ENCODE results near the gene GNA12.
"Not testable (repeated sequence)": the region's sequence is repeated elsewhere in the genome, so short reads cannot be mapped to it uniquely, and the experiment has no call there.

Gene GNA12

GRCh38 chr7:2680792-2681490 is 163.2 kb downstream of the GNA12 start:
- TF ChIP-seq, protein P1, sequence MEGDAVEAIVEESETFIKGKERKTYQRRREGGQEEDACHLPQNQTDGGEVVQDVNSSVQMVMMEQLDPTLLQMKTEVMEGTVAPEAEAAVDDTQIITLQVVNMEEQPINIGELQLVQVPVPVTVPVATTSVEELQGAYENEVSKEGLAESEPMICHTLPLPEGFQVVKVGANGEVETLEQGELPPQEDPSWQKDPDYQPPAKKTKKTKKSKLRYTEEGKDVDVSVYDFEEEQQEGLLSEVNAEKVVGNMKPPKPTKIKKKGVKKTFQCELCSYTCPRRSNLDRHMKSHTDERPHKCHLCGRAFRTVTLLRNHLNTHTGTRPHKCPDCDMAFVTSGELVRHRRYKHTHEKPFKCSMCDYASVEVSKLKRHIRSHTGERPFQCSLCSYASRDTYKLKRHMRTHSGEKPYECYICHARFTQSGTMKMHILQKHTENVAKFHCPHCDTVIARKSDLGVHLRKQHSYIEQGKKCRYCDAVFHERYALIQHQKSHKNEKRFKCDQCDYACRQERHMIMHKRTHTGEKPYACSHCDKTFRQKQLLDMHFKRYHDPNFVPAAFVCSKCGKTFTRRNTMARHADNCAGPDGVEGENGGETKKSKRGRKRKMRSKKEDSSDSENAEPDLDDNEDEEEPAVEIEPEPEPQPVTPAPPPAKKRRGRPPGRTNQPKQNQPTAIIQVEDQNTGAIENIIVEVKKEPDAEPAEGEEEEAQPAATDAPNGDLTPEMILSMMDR (conservative IDR thresholded peaks at IDR 0.05; ENCODE audit: low read length): peak; percentile 76
- peak; percentile 63 for DNase-seq (ENCODE audit: low read depth)
- H3K4me3 ChIP-seq (ENCODE audit: low read length): no peak overlapping the region

DNA sequence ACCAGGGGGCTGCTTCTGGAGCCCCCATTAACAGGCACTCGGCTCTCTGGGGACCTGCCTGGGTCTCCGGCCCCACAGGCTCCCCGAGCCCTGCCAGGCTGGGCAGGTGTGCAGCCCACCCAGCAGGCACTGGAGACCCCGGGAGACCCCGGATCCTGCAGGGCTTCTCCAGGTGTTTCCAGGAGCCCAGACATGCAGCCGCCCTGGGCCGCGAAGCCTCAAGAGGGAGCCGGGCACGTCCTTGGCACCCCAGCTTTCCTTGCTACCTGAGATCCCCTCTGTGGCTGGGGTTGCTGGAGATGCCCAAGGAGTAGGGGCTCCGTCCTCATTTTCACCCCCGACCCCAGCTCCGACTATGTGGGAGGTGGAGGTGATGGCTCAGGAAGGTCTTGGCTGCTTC is 163.9 kb downstream of the GNA12 start:
- no peak overlapping the region for H3K4me3 ChIP-seq (ENCODE audit: low read length)
- TF ChIP-seq, protein P1 (conservative IDR thresholded peaks at IDR 0.05; ENCODE audit: low read length): no peak
- no peak for DNase-seq (ENCODE audit: low read depth)

- H3K4me3 ChIP-seq (ENCODE audit: low read length); DNase-seq (ENCODE audit: low read depth): not testable (repeated sequence)
These were observed 164.7 kb downstream of the GNA12 start for GRCh38 chr7:2679135-2680127.

- DNase-seq (ENCODE audit: low read depth); H3K4me3 ChIP-seq (ENCODE audit: low read length): not testable (repeated sequence)
These were observed 165.7 kb downstream of the GNA12 start for GRCh38 chr7:2678454-2678853.
